Kidney (tissue), 14 donors: ENCODE results near the gene RUNX1. TPM values are rescaled to one million over a fixed set of nuclear protein-coding genes. Genes with fewer than 3 reads are reported as not detected.

Source experiments
- DNase-seq, 5 donors: peaks; one replicate each; pipeline ENCODE4 v3.0.0-alpha.2; 2013 to 2020
- FAIRE-seq: peaks from 2 replicates; lab custom pipeline; 2012; peaks lifted over from hg19 to GRCh38; lab: Jason Lieb, UNC
- H3K27ac ChIP-seq, 2 donors: one replicate each; pipeline ENCODE4 v1.7.0; 2013; ENCODE audit warnings: low read depth in 2 of 2, low read length in 2 of 2, inconsistent platforms in 1 of 2
- H3K27me3 ChIP-seq: one replicate; pipeline ENCODE4 v1.7.1; 2013; ENCODE audit warnings: low read length, inconsistent platforms; ENCODE audit not compliant: control insufficient read depth, insufficient read depth
- H3K36me3 ChIP-seq, 3 donors: one replicate each; pipeline versions ENCODE4 v1.7.0 to v1.7.1; 2013; ENCODE audit warnings: low read length in 3 of 3, control low read depth in 1 of 3, inconsistent platforms in 1 of 3; ENCODE audit not compliant: insufficient read depth in 3 of 3, control insufficient read depth in 2 of 3
- H3K4me1 ChIP-seq, 3 donors: one replicate each; pipeline versions ENCODE4 v1.7.0 to v1.7.1; 2013; ENCODE audit warnings: low read length in 3 of 3, inconsistent platforms in 1 of 3, low read depth in 1 of 3; ENCODE audit not compliant: control insufficient read depth in 2 of 3, insufficient read depth in 2 of 3
- H3K4me3 ChIP-seq, 3 donors: one replicate each; pipeline versions ENCODE4 v1.7.0 to v1.8.1; 2013; ENCODE audit warnings: low read length in 3 of 3, control low read depth in 1 of 3, inconsistent platforms in 1 of 3
- H3K9ac ChIP-seq, 3 donors: one replicate each; pipeline versions ENCODE4 v1.7.0 to v1.7.1; 2013; ENCODE audit warnings: low read length in 3 of 3, control low read depth in 1 of 3, inconsistent platforms in 1 of 3
- H3K9me3 ChIP-seq, 3 donors: one replicate each; pipeline versions ENCODE4 v1.7.0 to v1.7.1; 2013; ENCODE audit warnings: low read length in 3 of 3, control low read depth in 1 of 3, inconsistent platforms in 1 of 3; ENCODE audit not compliant: control insufficient read depth in 2 of 3, insufficient read depth in 1 of 3
- intact Hi-C: fragments of 100-400 bp; cut with DNase I; formaldehyde crosslinking; loops from one replicate; pipeline ENCODE4 v1.11.1; 2022
- polyA plus RNA-seq: library from polyadenylated mRNA; stranded (reverse); fragments of 350-450 nt; fragmentation: Illumina TruSeq; extraction: RNeasy Lipid Tissue Mini Kit (QIAGEN cat#74804); gene quantifications from one replicate; pipeline ENCODE4 v1.2.3, GENCODE V29; 2014; ENCODE audit warnings: low read depth, low replicate concordance; ENCODE audit not compliant: insufficient read depth
- total RNA-seq: library from RNA; stranded (reverse); fragmentation: NEBNext Ultra II Directional; extraction: Animal tissue kit (Norgen Biotek cat#: 25700); gene quantifications from one replicate; pipeline ENCODE4 v1.2.1, GENCODE V29; 2021
- TF ChIP-seq, protein P1 (sequence below): IDR thresholded peaks from 3 replicates; pipeline ENCODE4 v1.5.1; 2012; ENCODE audit warnings: mild to moderate bottlenecking, moderate library complexity, borderline replicate concordance; ENCODE audit not compliant: insufficient read depth; ENCODE audit errors: extremely low read depth
- donor health status: control.
- donor health status: control.
- donor health status: control.
- donor health status: control.
- donor health status: control.
- donor health status: DM: yes; HTN: yes; CAD: no.
- donor health status: Normal renal cell carcinoma (clear cell type).

The RUNX1 gene
- total and polyA plus RNA-seq, 2 donors from 2014 or later = 1.3 to 58.0 TPM

DNA sequence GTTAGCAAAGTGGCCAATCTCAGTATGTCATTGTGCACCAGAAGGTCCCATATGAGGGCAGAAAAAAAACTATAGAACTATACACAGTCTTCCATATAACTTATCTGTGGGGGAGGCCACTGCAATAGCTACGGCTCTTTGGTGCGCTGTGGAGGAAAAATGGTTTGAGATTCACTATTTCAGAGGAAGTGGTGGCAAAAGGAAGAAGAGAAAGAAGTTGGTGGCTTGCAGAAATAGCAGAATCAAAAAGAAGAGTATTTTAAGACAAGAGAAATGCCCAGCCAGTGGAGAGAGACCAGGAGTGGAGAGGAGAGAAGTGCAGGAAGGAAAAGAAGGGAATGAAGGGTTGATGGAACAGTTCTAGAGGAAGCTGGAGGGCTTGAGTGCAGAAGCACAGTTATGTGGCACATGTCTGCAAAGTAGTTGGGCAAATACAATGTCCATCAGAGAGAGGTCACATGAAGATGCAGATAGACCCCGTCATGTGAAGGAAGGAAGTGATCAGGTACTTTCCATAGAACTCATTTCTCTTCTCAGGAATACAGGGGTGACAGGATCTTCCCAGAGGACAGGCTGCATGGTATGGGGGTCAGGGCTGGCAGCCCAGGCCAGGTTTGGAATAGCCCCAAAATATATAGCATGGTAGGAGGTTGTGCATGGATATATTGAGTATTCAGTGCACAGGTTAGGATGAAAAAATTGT, 64.6 kb downstream of the RUNX1 start:
- Histone ChIP-seq H3K4me1 (peaks cover 0 to 9% (median 0%) of the 10 kb centered on the region in 3 donors), H3K36me3 (no peaks in the 10 kb centered on the region), H3K9me3 (no peaks in the 10 kb centered on the region), H3K27ac (no peak overlapping the region), H3K4me3 (no peak overlapping the region), H3K9ac (no peak overlapping the region), H3K27me3 (no peaks in the 10 kb centered on the region)
- TF ChIP-seq, protein P1, sequence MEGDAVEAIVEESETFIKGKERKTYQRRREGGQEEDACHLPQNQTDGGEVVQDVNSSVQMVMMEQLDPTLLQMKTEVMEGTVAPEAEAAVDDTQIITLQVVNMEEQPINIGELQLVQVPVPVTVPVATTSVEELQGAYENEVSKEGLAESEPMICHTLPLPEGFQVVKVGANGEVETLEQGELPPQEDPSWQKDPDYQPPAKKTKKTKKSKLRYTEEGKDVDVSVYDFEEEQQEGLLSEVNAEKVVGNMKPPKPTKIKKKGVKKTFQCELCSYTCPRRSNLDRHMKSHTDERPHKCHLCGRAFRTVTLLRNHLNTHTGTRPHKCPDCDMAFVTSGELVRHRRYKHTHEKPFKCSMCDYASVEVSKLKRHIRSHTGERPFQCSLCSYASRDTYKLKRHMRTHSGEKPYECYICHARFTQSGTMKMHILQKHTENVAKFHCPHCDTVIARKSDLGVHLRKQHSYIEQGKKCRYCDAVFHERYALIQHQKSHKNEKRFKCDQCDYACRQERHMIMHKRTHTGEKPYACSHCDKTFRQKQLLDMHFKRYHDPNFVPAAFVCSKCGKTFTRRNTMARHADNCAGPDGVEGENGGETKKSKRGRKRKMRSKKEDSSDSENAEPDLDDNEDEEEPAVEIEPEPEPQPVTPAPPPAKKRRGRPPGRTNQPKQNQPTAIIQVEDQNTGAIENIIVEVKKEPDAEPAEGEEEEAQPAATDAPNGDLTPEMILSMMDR = no peak
- DNase-seq (no peak), FAIRE-seq (no peak)
- intact Hi-C loops = no loop called here

DNA sequence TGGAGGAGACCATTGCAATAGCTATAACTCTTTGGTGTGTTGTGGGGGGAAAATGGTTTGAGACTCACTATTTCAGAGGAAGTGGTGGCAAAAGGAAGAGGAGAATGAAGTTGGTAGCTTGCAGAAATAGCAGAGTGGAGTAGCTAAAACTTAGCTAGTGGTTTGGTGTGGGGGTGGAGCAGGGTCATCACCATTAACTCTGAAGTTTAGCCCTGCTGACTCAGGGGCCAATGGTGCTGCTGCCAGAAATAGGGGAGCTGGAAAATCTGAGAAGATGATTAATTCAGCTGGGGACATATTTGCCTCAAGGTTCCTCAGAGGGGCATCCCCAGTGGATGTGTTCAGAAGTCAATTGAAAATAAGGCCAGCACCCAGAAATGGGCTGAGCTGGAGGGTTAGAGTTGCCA, 65.4 kb downstream of the RUNX1 start:
- H3K36me3 ChIP-seq = no peaks in the 10 kb centered on the region
- FAIRE-seq = no peak
- H3K4me1 ChIP-seq = peaks cover 0 to 9% (median 0%) of the 10 kb centered on the region in 3 donors
- H3K27me3 ChIP-seq = no peaks in the 10 kb centered on the region
- DNase-seq = no peak
- H3K27ac ChIP-seq = no peak overlapping the region
- no peak overlapping the region for H3K9ac ChIP-seq
- TF ChIP-seq, protein P1 = no peak
- H3K9me3 ChIP-seq = no peaks in the 10 kb centered on the region
- no peak overlapping the region for H3K4me3 ChIP-seq
- intact Hi-C loops = no loop called here

DNA sequence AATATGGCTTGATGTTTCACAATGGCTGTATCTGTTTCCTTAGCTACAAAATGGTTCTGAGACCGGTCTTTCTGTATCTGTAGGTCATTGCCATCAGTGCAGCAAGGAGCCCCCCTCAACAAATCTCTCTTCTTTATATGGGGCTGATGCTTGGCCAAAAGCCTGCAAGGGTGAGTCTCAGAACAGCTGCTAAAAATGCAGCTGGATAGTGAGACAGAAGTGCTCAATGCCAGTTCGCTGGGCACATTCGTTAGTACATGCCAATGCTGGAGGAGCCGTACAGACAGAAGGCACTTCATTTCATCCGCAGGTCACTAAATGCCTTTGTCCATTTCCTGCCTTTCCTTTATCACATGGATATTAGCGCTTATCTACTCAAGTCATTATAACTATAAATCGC, 67.3 kb downstream of the RUNX1 start:
- Histone ChIP-seq H3K4me1 (peaks cover 0 to 9% (median 0%) of the 10 kb centered on the region in 3 donors), H3K27me3 (no peaks in the 10 kb centered on the region), H3K4me3 (no peak overlapping the region), H3K9ac (no peak overlapping the region), H3K36me3 (no peaks in the 10 kb centered on the region), H3K27ac (no peak overlapping the region), H3K9me3 (no peaks in the 10 kb centered on the region)
- TF ChIP-seq, protein P1 = no peak
- no peak for FAIRE-seq
- no peak for DNase-seq
- intact Hi-C loops = no loop called here
